Kidney (tissue), 14 donors: ENCODE data around the gene CAMK1D. TPM values are rescaled to one million over a fixed set of nuclear protein-coding genes. Genes with fewer than 3 reads are reported as not detected.

Experiments used
- DNase-seq, 5 donors: peaks; one replicate each; pipeline ENCODE4 v3.0.0-alpha.2; 2013 to 2020
- FAIRE-seq: peaks from 2 replicates; lab custom pipeline; 2012; peaks lifted over from hg19 to GRCh38; lab: Jason Lieb, UNC
- H3K27ac ChIP-seq, 2 donors: one replicate each; pipeline ENCODE4 v1.7.0; 2013; ENCODE audit warnings: low read depth in 2 of 2, low read length in 2 of 2, inconsistent platforms in 1 of 2
- H3K27me3 ChIP-seq: one replicate; pipeline ENCODE4 v1.7.1; 2013; ENCODE audit warnings: low read length, inconsistent platforms; ENCODE audit not compliant: control insufficient read depth, insufficient read depth
- H3K36me3 ChIP-seq, 3 donors: one replicate each; pipeline versions ENCODE4 v1.7.0 to v1.7.1; 2013; ENCODE audit warnings: low read length in 3 of 3, control low read depth in 1 of 3, inconsistent platforms in 1 of 3; ENCODE audit not compliant: insufficient read depth in 3 of 3, control insufficient read depth in 2 of 3
- H3K4me1 ChIP-seq, 3 donors: one replicate each; pipeline versions ENCODE4 v1.7.0 to v1.7.1; 2013; ENCODE audit warnings: low read length in 3 of 3, inconsistent platforms in 1 of 3, low read depth in 1 of 3; ENCODE audit not compliant: control insufficient read depth in 2 of 3, insufficient read depth in 2 of 3
- H3K4me3 ChIP-seq, 3 donors: one replicate each; pipeline versions ENCODE4 v1.7.0 to v1.8.1; 2013; ENCODE audit warnings: low read length in 3 of 3, control low read depth in 1 of 3, inconsistent platforms in 1 of 3
- H3K9ac ChIP-seq, 3 donors: one replicate each; pipeline versions ENCODE4 v1.7.0 to v1.7.1; 2013; ENCODE audit warnings: low read length in 3 of 3, control low read depth in 1 of 3, inconsistent platforms in 1 of 3
- H3K9me3 ChIP-seq, 3 donors: one replicate each; pipeline versions ENCODE4 v1.7.0 to v1.7.1; 2013; ENCODE audit warnings: low read length in 3 of 3, control low read depth in 1 of 3, inconsistent platforms in 1 of 3; ENCODE audit not compliant: control insufficient read depth in 2 of 3, insufficient read depth in 1 of 3
- intact Hi-C: fragments of 100-400 bp; cut with DNase I; formaldehyde crosslinking; loops from one replicate; pipeline ENCODE4 v1.11.1; 2022
- polyA plus RNA-seq: library from polyadenylated mRNA; stranded (reverse); fragments of 350-450 nt; fragmentation: Illumina TruSeq; extraction: RNeasy Lipid Tissue Mini Kit (QIAGEN cat#74804); gene quantifications from one replicate; pipeline ENCODE4 v1.2.3, GENCODE V29; 2014; ENCODE audit warnings: low read depth, low replicate concordance; ENCODE audit not compliant: insufficient read depth
- total RNA-seq: library from RNA; stranded (reverse); fragmentation: NEBNext Ultra II Directional; extraction: Animal tissue kit (Norgen Biotek cat#: 25700); gene quantifications from one replicate; pipeline ENCODE4 v1.2.1, GENCODE V29; 2021
- TF ChIP-seq, protein P1 (sequence below): IDR thresholded peaks from 3 replicates; pipeline ENCODE4 v1.5.1; 2012; ENCODE audit warnings: mild to moderate bottlenecking, moderate library complexity, borderline replicate concordance; ENCODE audit not compliant: insufficient read depth; ENCODE audit errors: extremely low read depth
- donor health status: control.
- donor health status: control.
- donor health status: control.
- donor health status: control.
- donor health status: control.
- donor health status: DM: yes; HTN: yes; CAD: no.
- donor health status: Normal renal cell carcinoma (clear cell type).

Gene CAMK1D
- total and polyA plus RNA-seq, 2 donors from 2014 or later, result 1.1 to 13.7 TPM

DNA sequence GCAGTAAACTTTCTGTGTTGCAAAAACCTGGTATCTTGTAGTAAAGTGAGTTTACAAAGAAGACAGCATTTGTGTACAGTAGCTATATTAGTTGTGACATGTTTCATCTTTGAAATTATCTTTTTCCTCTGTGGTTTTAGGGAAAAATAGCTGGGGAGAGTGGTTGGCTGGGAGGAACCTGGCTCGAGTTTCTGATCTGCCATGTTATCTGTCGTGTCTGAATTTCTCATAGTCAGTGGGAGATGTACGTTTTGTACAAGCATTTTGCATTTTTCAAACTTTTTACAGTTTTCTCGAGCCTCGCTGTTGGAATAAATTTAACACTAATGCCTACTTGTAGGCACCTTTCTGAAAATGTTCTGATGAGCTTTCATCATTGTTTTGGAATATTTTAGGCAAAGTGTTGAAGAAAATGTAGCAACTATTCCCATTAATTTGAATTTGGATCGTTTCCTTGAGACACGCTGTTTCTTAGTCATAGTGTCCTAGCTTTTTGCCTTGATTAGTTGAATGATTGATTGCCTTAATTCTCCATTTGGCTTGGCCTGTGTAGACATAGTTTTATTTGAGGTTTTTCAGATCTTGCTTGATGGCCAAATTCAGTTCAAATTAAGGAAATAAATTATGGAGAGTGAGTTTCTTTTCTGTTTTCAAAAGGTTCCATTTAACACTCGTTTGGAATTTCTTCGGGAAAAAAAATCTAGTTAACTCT, 65.1 kb downstream of the CAMK1D start:
- Histone ChIP-seq H3K27me3 (no peaks in the 10 kb centered on the region), H3K36me3 (no peaks in the 10 kb centered on the region), H3K4me3 (no peak overlapping the region), H3K9ac (no peak overlapping the region), H3K27ac (no peak overlapping the region), H3K4me1 (no peaks in the 10 kb centered on the region), H3K9me3 (no peaks in the 10 kb centered on the region)
- DNase-seq (peak in 1 of 5 donors; percentile 54), FAIRE-seq (no peak)
- intact Hi-C loops, result no loop called here
- TF ChIP-seq, protein P1, sequence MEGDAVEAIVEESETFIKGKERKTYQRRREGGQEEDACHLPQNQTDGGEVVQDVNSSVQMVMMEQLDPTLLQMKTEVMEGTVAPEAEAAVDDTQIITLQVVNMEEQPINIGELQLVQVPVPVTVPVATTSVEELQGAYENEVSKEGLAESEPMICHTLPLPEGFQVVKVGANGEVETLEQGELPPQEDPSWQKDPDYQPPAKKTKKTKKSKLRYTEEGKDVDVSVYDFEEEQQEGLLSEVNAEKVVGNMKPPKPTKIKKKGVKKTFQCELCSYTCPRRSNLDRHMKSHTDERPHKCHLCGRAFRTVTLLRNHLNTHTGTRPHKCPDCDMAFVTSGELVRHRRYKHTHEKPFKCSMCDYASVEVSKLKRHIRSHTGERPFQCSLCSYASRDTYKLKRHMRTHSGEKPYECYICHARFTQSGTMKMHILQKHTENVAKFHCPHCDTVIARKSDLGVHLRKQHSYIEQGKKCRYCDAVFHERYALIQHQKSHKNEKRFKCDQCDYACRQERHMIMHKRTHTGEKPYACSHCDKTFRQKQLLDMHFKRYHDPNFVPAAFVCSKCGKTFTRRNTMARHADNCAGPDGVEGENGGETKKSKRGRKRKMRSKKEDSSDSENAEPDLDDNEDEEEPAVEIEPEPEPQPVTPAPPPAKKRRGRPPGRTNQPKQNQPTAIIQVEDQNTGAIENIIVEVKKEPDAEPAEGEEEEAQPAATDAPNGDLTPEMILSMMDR, result no peak

DNA sequence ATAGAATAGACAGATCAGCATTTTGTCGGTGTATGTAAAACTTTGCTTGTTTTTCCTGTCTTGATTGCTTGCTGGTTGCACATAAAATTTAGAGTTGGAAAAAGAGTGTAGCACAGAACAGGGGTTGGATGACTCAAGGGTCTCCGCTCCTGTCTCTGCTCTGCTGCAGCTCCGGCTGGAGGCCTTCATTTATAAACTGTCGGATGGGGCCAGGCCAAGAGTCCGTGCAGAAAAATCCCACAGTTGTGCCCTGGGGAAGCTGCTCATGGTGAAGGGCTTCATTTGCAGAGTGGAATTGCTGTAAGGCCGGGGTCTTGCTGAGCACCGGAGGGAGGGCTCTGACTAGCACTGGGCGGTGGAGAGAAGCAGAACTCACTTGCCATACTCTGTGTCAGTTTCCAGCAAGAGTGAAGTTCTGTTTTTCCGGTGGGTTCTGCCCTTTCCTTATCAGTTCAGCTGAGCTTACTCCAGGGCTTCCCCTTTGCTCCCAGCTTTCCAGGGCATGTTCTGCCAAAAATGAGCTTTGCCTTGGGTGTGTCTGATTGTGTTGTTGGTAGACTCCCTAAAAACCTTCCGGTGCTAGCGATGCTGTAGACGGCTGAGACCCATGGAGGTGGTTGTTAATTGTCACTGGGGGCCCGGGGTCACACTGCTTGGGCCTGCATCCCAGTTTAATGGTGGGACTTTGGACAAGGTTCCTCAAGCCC, 67.2 kb downstream of the CAMK1D start:
- no peak for FAIRE-seq
- intact Hi-C loops, result no loop called here
- Histone ChIP-seq H3K36me3 (no peaks in the 10 kb centered on the region), H3K27me3 (no peaks in the 10 kb centered on the region), H3K4me3 (no peak overlapping the region), H3K9ac (no peak overlapping the region), H3K9me3 (no peaks in the 10 kb centered on the region), H3K4me1 (no peaks in the 10 kb centered on the region), H3K27ac (no peak overlapping the region)
- peak in 1 of 5 donors; percentile 33 for DNase-seq
- TF ChIP-seq, protein P1, result no peak

DNA sequence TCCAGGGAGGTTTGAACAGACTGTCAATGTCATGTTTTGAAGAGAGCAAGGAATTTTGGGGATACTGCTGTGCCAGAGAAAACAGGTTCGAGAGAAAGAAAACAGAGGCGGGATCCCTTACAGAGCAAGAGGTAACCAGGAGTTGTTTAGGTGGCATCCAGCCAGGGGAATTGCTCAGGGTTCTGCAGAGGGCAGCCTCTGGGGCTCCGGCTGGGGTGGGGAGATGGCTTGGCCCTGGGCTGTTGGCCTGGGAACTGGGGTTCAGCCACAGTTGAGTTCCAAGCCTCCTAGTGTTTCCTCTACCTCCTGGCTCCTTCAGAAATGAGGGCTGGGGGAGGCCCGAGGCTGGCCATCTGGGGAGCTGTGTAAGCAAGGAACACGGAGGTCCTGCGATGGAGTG, 68.0 kb downstream of the CAMK1D start:
- no peaks in the 10 kb centered on the region for H3K9me3 ChIP-seq
- intact Hi-C loops, result no loop called here
- H3K9ac ChIP-seq, result no peak overlapping the region
- no peaks in the 10 kb centered on the region for H3K36me3 ChIP-seq
- no peak for FAIRE-seq
- DNase-seq, result no peak
- H3K4me1 ChIP-seq, result no peaks in the 10 kb centered on the region
- TF ChIP-seq, protein P1, result no peak
- H3K27me3 ChIP-seq, result no peaks in the 10 kb centered on the region
- H3K27ac ChIP-seq, result no peak overlapping the region
- no peak overlapping the region for H3K4me3 ChIP-seq
